ENCODE data around the gene SERINC2. TPM values are rescaled to one million over a fixed set of nuclear protein-coding genes. Genes with fewer than 3 reads are reported as not detected.

Gene SERINC2
- total and polyA plus RNA-seq, 7 donors = 0.33 to 254 (median 0.81) TPM

DNA sequence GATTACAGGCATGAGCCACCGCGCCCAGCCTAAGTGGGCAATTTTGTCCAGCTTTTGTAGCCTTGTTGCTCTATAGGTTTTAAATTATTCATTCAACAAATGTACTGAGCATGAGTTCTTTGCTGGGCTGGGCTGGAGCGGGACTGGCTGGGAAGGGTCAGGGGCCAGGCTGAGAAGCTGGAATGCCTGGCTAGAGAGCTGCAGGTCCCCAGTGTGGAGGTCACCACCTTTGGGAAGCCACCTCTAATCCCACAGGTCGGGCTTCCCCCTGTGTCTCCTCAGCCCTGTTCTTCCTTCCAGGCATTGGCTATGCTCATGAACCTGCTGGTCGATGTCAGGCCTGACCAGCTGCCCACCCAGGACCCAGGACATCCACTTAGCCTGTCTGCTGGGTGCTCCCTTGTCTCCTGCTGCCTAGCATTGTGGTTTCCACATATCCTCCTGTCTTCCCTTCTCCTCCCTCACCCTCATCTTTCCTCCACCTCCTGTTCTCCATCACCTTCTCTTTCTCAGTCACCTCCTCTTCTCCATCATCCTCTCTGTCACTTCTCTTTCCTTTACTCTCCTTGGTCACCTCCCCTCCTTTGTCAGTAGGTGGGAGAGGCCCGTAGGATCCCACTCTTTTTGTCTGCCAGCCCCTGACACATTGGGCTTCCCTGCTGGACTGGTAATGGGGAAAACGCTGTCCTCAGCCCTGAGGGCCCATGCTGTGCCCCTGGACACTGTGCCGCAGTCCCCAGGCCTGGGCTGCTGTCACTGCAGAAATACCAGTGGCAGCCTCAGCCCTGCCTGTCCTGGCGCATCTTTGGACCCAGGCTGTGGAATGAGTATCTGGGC lies 23.8 kb downstream of the SERINC2 start:
- intact Hi-C loops (cut with DNase I) = no loop called here
- peak; percentile 57 for DNase-seq
- Histone ChIP-seq H3K36me3 (no peaks in the 10 kb centered on the region), H3K4me1 (no peaks in the 10 kb centered on the region), H3K9me3 (no peaks in the 10 kb centered on the region), H3K4me3 (no peak overlapping the region), H3K27me3 (no peaks in the 10 kb centered on the region), H3K27ac (no peak overlapping the region)
- no peak for TF ChIP-seq POLR2AphosphoS5 (IDR thresholded peaks at IDR 0.05)
- TF ChIP-seq POLR2A (IDR thresholded peaks at IDR 0.05) = no peak
- no peak for TF ChIP-seq EP300 (IDR thresholded peaks at IDR 0.05)
- TF ChIP-seq, protein P1, sequence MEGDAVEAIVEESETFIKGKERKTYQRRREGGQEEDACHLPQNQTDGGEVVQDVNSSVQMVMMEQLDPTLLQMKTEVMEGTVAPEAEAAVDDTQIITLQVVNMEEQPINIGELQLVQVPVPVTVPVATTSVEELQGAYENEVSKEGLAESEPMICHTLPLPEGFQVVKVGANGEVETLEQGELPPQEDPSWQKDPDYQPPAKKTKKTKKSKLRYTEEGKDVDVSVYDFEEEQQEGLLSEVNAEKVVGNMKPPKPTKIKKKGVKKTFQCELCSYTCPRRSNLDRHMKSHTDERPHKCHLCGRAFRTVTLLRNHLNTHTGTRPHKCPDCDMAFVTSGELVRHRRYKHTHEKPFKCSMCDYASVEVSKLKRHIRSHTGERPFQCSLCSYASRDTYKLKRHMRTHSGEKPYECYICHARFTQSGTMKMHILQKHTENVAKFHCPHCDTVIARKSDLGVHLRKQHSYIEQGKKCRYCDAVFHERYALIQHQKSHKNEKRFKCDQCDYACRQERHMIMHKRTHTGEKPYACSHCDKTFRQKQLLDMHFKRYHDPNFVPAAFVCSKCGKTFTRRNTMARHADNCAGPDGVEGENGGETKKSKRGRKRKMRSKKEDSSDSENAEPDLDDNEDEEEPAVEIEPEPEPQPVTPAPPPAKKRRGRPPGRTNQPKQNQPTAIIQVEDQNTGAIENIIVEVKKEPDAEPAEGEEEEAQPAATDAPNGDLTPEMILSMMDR (IDR thresholded peaks at IDR 0.05) = no peak
- 87 to 89% methylated on average over 9 of the region's 9 CpGs for whole genome bisulfite sequencing, 2 donors

DNA sequence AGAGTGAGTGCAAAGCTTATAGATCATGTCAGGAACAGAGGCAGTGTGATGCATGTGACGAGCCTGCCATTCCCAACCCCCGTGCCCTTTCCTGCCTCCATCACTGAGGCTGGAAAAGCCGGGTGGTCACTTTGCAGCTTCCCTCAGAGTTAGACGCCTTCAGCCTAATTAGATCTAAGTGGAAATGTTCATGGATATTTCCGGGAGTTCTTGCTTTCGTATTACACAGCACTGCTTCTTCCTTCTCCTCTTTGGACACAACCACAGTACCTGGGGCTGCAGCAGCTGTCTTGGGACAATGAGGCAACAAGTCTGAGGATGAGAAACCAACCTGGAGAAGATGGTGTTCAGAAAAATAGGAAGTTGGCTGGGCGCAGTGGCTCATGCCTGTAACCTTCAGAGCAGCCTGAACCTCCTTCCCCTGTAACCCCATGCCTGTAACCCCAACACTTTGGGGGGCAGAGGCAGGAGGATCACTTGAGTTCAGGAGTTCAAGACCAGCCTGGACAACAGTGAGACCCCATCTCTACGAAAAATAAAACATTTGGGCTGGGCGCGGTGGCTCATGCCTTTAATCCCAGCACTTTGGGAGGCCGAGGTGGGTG lies 24.5 kb downstream of the SERINC2 start:
- Histone ChIP-seq H3K36me3 (no peaks in the 10 kb centered on the region), H3K27me3 (no peaks in the 10 kb centered on the region), H3K4me3 (no peak overlapping the region), H3K27ac (no peak overlapping the region), H3K4me1 (no peaks in the 10 kb centered on the region), H3K9me3 (no peaks in the 10 kb centered on the region)
- DNase-seq = no peak
- intact Hi-C loops (cut with DNase I) = no loop called here
- WGBS, 2 donors = 81 to 83% methylated on average over 11 of the region's 11 CpGs
- TF ChIP-seq POLR2AphosphoS5 (IDR thresholded peaks at IDR 0.05) (no peak), POLR2A (IDR thresholded peaks at IDR 0.05) (no peak), EP300 (IDR thresholded peaks at IDR 0.05) (no peak)
- TF ChIP-seq, protein P1 (IDR thresholded peaks at IDR 0.05) = no peak

DNA sequence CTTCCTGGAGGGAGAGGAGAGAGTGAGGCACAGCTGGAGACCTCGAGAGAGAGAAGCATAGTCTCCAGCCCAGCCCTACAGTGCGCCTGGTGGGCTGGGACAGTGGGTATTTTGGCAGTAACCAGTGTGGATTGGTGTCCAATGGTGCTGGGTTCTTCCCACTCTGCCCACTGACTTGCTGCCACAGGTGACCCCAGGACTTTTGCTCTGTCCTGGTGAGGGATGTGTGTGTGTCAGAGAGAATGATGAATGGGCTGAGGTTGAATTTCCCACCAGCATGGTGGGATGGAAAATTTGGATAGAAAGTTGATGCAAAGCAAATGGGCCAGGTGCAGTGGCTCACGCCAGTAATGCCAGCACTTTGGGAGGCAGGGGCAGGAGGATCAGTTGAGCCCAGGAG lies 26.3 kb downstream of the SERINC2 start:
- no peak overlapping the region for H3K27ac ChIP-seq
- no peaks in the 10 kb centered on the region for H3K36me3 ChIP-seq
- intact Hi-C loops (cut with DNase I) = no loop called here
- H3K4me3 ChIP-seq = no peak overlapping the region
- DNase-seq = no peak
- H3K27me3 ChIP-seq = no peaks in the 10 kb centered on the region
- no peaks in the 10 kb centered on the region for H3K4me1 ChIP-seq
- TF ChIP-seq POLR2A (IDR thresholded peaks at IDR 0.05) (no peak), EP300 (IDR thresholded peaks at IDR 0.05) (no peak), POLR2AphosphoS5 (IDR thresholded peaks at IDR 0.05) (no peak)
- TF ChIP-seq, protein P1 (IDR thresholded peaks at IDR 0.05) = no peak
- peaks cover 0 to 5% (median 2%) of the 10 kb centered on the region in 4 donors for H3K9me3 ChIP-seq
- 89 to 91% methylated on average over 3 of the region's 3 CpGs for WGBS, 2 donors

DNA sequence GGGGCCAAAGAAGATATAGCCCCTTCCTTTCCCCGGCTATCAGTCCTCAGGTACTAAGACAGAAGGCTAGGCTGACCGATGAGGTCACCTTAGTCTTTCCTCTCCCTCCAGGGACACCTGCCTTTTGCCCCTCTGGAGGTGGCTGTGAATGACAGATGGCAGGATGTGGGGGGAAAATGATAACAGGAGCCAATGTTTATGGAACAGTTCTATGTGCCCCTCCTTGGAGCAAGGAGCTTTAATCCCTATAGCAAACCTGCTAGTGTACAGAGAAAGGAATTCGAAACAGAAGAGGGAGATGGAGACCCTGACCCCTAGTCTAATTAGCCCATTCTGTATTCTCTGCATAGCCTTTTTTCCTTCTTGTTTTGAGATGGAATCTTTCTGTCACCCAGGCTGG lies 28.1 kb downstream of the SERINC2 start:
- peaks cover 0 to 5% (median 2%) of the 10 kb centered on the region in 4 donors for H3K9me3 ChIP-seq
- no peaks in the 10 kb centered on the region for H3K4me1 ChIP-seq
- WGBS, 2 donors = 78 to 83% methylated on average over 3 of the region's 3 CpGs
- no peak overlapping the region for H3K4me3 ChIP-seq
- TF ChIP-seq POLR2AphosphoS5 (IDR thresholded peaks at IDR 0.05) (no peak), POLR2A (IDR thresholded peaks at IDR 0.05) (no peak), EP300 (IDR thresholded peaks at IDR 0.05) (no peak)
- TF ChIP-seq, protein P1 (IDR thresholded peaks at IDR 0.05) = no peak
- H3K36me3 ChIP-seq = no peaks in the 10 kb centered on the region
- intact Hi-C loops (cut with DNase I) = no loop called here
- no peaks in the 10 kb centered on the region for H3K27me3 ChIP-seq
- no peak overlapping the region for H3K27ac ChIP-seq
- DNase-seq = no peak

Measured in sigmoid colon (tissue), 7 donors.